GM19468 (cell line): Measurements from ENCODE around the gene FCHSD2.
"Not testable (repeated sequence)": the region's sequence is repeated elsewhere in the genome, so short reads cannot be mapped to it uniquely, and the experiment has no call there.

ENCODE experiments used
- ATAC-seq: cut with Tn5 transposase; IDR thresholded peaks from one replicate; pipeline ENCODE4 v1.9.1; 2021; ENCODE audit warnings: mild to moderate bottlenecking, moderate library complexity, moderate number of reproducible peaks; ENCODE audit not compliant: unreplicated experiment; ENCODE audit errors: extremely low read depth

FCHSD2 gene

DNA sequence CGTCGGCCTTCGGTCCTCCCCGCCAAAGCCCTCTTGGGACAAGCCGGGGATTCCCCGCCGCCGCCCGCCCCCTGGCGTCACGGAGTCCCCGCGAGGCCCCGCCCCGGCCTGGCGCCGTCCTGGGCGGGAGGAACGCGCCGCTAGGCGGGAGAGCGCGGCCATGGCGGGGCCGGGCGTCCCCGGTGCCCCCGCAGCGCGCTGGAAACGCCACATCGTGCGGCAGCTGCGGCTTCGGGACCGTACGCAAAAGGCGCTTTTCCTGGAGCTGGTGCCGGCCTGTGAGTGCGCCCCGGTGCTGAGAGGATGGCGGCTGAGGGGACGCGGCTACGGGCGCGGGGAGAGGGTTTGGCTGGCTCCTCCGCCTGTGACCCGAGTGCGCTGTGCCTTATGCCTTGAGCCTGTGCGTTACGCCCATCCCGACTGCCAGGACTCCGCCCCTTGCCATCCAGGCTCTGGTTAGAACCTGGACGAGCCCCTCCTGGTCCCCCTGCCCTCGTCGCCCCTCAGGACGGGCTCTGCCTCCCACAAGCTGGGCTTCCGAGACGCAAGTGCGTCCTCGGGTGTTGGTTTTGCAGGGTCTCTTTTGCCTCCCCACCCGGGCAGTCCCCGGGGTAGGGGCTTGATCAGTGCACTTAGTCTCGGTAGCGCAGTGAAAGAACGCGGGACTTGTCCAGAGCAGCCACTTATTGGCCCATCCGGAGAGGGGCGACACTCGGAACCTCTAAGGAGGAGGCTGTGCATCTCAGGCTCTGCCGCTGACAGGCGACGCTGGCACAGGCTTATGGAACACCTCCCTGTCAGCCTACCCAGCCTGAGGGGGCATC, 327.6 kb downstream of the FCHSD2 start, which contains the start of gene ATG16L2:
Gene ATG16L2 (plus strand): TSS at position 126 of the 824 bp plus-strand sequence. CDS start 35 bp downstream, at position 161.
- ATAC-seq: peak; percentile 15

DNA sequence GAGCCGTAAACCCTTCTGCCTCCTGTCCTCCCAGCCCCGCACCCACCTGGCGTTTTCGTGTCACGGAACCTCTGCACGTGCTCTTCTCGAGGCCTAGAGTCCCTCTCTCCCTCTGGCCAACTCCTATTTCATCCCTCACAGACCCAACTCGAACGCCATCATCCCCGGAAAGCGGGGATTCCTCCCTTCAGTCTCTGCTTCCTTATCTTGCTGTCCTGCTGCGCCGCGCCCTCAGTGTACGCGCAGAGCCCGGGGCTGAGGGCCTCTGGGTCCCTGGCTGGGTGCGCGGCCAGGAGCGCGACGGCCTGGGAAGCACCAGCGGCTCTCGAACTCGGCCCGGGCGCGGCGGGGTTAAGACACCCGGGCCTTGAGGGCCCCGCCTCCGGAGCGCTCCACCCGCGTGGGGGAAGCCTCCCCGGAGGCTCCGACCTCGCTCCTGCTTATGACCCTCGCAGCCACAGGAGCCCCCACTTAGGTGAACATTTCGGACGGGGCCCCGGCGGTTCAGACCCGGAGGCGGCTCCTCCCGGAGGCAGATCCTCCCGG, 328.3 kb downstream of the FCHSD2 start:
- peak; percentile 28 for ATAC-seq

- no peak for ATAC-seq
Measured at GRCh38 chr11:72812967-72813739, 329.0 kb downstream of the FCHSD2 start.

DNA sequence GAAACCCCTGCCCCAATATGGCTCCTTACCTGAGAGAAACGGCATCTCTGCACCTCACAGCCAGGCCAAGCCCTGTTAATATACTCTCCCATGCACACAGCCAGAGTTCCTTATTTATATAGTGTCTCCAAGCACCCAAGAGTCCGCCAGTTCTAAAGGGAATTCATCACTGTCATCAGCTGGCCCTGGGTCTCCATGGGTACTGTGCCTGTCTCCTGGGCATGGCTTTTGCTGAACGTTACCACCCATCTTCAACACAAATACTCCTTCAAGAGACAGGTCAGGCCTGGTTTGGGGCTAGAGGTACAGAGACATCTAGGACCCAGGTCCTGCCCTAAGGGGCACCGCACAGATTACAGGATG, 329.5 kb downstream of the FCHSD2 start:
- no peak for ATAC-seq

DNA sequence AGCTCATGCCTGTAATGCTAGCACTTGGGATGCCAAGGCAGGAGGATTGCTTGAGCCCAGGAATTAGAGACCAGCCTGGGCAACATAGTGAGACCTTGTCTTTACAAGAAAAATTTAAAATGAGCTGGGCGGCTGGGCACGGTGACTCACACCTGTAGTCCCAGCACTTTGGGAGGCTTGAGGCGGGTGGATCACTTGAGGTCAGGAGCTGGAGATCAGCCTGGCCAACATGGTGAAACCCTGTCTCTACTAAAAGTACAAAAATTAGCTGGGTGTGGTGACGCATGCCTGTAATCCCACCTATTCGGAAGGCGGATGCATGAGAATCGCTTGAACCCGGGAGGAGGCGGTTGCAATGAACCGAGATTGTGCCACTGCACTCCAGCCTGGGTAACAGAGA, 330.4 kb downstream of the FCHSD2 start:
- not testable (repeated sequence) for ATAC-seq

- no peak for ATAC-seq
Measured at GRCh38 chr11:72808331-72808798, 333.8 kb downstream of the FCHSD2 start.

GRCh38 chr11:72807792-72808191, 334.3 kb downstream of the FCHSD2 start:
- no peak for ATAC-seq

DNA sequence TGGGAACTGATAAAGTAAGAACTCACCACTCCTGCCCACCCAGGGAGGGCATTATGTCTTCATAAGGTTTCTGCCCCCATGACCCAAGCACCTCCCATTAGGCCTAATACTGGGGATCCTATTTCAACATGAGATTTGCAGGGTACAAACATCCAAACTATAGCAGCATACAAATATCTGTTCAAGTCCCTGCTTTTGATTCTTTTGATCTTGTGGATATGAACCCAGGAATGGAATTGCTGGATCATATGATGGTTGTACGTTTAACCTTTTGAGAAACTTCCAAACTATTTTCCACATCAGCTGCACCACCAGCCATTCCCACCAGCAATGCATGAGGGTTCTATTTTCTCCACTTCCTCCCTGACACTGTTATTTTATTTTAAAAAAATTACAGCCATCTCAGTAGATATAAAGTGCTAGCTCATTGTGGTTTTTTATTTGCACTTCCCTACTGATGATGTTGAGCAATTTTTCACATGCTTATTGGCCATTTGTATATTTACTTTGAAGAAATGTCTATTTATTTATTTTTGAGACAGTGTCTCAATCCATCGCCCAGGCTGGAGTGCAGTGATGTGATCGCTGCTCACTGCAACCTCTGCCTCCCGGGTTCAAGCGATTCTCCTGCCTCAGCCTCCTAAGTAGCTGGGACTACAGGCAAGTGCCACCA, 335.0 kb downstream of the FCHSD2 start:
- ATAC-seq: no peak

DNA sequence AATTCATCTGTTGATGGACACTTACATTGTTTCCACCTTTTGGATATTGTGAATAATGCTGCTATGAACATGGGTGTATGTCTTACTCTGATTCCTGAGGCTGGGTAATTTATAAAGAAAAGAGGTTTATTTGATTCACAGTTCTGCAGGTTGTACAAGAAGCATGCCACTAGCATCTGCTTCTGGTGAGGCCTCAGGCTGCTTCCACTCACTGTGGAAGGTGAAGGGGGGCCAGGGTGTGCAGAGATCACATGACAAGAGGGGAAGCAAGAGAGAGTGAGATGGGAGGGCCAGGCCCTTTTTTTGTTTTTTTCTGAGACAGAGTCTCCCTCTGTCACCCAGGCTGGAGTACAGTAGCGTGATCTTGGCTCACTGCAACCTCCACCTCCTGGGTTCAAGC, 335.7 kb downstream of the FCHSD2 start:
- not testable (repeated sequence) for ATAC-seq

DNA sequence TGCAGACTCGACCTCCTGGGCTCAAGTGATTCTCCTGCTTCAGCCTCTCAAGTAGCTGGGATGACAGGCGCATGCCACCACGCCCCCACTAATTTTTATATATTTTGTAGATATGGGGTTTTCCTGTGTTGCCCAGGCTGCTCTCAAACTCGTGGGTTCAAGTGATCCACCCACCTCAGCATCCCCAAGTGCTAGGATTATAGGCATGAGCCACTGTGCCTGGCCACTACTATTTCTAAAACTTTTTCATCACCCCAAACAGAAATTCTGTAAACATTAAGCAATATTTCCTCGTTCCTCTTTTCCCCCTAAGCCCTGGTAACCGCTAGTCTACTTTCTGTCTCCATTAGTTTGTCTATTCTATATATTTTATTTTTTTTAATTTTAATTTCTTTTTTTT, 336.9 kb downstream of the FCHSD2 start:
- ATAC-seq: no peak

DNA sequence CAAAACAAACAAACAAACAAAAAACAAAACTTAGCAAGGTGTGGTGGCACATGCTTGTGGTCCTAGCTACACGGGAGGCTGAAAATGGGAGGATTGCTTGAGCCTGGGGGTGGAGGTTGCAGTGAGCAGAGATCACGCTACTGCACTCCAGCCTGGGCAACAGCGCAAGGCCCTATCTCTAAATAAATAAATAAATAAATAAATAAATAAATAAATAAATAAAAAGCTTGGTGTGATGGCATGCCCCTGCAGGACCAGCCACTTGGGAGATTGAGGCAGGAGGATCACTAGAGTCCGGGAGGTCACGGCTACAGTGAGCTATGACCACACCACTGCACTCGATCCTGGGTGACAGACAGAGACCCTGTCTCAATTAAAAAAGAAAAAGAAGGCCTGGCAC, 339.3 kb downstream of the FCHSD2 start:
- ATAC-seq: no peak

DNA sequence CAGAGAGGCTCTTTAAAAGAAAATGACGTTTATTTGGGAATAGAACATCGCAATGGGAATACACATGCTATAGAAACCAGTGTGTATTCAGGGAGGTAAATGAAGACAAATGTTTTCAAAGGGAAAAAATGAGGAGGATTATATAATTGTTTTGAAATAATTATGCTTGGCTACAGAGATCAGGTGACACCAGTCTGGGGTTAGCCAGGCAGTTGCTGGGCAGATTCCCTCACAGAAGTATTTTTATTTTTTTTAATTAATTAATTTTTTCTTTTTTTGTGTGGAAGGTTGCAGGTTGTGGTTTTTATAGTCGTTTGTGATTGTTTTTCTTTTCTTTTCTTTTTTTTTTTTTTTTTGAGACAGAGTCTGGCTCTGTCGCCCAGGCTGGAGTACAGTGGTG, 342.7 kb downstream of the FCHSD2 start:
- ATAC-seq: no peak

DNA sequence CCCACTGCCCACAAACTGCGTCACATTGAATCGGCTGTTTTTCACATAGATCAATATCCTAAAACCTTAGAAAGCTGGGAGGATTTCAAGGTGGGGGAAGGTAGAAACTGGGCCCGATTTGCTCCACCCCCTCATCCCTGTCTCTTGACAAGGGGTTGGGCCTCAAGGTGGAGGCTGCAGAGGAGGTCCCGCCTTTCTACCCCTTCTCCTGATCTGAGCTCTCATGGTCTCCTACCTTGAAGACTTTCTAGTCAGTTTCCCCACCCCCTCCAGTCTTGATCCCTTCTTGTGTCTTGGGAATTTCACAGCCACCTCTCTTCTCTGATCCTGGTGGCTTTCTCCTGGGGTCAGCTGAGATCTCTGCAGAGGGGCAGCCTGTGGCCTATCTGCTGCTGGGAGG, 343.8 kb downstream of the FCHSD2 start:
- no peak for ATAC-seq

DNA sequence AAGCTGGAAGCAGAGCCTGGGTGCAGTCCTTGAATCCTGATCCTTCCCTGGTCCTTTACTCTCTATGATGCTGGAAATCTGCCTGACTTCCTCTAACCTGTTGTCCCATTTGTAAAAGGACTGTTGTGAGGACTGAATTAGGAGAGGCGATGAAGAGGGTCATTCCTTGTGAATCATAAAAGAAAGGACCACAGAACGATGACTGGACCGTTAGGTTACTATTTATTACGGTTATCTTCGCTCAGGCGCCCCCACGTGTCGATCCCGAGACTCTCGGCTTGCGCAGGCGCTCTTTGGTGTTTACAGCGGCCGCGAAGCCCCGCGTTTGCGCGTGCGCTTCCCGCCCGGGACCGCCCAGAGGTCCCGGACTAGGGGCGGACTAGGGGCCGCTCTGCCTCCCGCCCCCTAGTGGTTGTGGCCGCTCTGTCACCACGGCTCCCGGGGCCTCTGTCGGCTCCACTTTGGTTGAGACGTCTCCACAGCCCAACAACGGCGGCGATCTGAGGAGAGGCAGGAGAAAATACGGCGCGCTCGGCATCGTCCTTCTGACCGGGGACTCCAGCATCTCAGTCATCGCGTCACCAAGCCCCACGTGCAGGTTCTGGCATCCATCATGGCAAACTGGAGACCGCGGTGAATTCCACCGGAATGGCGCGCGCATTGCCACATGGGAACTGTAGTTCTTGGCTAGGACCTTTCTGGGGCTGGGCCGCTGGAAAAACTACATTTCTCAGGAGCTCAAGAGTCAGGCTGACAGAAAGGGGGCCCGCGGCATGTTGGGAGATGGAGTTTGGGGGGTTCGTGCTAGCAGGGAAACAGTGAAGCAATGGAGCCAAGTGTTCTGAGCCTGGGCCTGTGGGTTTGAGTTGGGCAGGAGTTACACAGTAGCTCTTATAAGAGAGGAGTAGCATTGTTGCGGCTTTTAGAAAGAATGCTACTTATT, 348.4 kb downstream of the FCHSD2 start, which contains the start of gene STARD10:
Gene STARD10 (minus strand): TSS at position 623 of the 943 bp plus-strand sequence. CDS start 12,866 bp downstream, outside the sequence.
- ATAC-seq: peak; percentile 83

DNA sequence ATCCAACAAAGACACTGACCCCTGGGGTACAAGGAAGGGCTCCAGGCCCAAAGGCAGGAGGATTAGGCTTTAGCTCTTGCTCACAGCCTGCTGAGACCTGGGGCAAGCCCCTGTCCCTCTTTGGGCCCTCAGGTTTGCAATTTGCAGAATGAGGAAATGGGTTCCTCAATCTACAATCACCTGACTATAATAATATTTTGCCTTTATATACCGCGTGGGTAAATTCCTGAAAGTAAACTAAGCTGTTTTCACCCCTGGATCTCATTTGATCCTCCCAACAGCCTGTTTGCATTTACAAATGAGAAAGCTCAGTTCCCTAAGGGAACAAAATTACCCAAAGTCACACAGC, 349.1 kb downstream of the FCHSD2 start:
- no peak for ATAC-seq

DNA sequence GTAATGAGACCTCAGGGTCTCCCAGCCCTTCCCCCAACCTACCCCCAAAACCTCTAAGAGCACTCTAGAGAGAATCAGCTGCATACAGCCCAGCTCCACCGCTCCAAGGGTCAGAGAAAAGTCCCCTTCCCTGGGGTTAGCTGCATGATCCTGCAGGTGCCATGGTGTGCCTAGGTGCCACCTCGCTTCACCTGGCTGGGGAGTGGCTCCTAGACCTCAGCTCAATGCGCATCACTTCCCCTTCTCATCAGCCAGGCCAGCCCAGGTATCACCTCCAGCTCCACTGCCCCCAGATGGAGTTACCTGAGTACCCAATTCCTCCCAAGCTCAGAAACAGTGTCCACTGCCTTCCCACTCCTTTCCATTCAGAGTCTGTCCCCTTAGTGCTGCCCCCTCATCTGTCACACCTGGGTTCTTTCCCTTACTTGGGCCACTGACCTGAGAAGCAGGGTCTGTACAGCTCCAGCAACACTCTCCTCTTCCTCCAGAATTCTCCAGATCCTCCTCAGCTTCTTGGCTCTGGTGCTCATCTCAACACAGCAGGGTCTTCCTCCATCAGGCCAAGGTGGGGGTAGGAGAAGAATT, 349.6 kb downstream of the FCHSD2 start:
- ATAC-seq: no peak

- ATAC-seq: not testable (repeated sequence)
Measured at GRCh38 chr11:72791228-72791627, 350.9 kb downstream of the FCHSD2 start.

DNA sequence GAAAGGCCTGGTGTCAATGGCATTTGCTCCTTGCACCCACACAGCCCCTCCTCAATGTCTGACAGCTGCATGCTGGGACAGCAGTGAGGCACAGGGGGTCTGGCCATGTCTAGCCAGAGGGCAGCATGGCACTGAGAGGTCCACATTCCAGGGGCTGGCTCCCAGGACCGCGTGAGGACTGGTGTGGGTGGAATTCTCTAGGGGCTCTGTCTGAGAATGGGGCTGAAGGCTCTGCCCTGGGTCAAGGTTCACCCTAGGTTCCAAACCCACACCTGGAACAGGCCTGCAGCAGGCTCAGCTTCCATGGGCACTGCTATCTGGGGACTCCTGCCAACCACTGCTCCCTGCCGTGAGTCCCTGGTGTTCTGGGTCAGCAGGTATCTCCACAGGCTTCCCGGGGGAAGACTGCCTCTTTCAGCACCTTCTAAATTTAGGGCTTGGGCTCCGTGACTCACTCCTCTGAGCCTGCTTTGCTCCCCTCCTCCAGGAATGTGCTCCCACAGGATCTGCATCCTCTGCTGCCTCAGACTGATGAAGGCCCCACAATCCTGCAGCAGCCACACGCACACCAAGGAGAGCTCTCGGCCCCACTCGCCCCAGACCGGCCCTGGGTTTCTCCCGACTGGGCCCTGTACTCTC, 352.5 kb downstream of the FCHSD2 start:
- no peak for ATAC-seq
